ENCODE data around the gene PPP3R1.

GRCh38 chr2:68134120-68134519, 118.2 kb downstream of the PPP3R1 start:
- TF ChIP-seq REST (IDR thresholded peaks at IDR 0.05) (no peak), EGR1 (IDR thresholded peaks at IDR 0.05; ENCODE audit: low read depth in 2 of 2) (no peak), YY1 (IDR thresholded peaks at IDR 0.05) (no peak), CTCF (IDR thresholded peaks at IDR 0.05; ENCODE audit: low read depth, low read length, missing input control) (no peak), MAX (IDR thresholded peaks at IDR 0.05) (no peak), RAD21 (IDR thresholded peaks at IDR 0.05) (no peak)
